GM19467 (cell line): ENCODE results near the gene ITGB1BP1.

ENCODE experiments used
- ATAC-seq: cut with Tn5 transposase; IDR thresholded peaks from one replicate; pipeline ENCODE4 v1.9.1; 2021; ENCODE audit warnings: mild to moderate bottlenecking, moderate library complexity; ENCODE audit not compliant: unreplicated experiment

The ITGB1BP1 gene, protein sequence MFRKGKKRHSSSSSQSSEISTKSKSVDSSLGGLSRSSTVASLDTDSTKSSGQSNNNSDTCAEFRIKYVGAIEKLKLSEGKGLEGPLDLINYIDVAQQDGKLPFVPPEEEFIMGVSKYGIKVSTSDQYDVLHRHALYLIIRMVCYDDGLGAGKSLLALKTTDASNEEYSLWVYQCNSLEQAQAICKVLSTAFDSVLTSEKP

DNA sequence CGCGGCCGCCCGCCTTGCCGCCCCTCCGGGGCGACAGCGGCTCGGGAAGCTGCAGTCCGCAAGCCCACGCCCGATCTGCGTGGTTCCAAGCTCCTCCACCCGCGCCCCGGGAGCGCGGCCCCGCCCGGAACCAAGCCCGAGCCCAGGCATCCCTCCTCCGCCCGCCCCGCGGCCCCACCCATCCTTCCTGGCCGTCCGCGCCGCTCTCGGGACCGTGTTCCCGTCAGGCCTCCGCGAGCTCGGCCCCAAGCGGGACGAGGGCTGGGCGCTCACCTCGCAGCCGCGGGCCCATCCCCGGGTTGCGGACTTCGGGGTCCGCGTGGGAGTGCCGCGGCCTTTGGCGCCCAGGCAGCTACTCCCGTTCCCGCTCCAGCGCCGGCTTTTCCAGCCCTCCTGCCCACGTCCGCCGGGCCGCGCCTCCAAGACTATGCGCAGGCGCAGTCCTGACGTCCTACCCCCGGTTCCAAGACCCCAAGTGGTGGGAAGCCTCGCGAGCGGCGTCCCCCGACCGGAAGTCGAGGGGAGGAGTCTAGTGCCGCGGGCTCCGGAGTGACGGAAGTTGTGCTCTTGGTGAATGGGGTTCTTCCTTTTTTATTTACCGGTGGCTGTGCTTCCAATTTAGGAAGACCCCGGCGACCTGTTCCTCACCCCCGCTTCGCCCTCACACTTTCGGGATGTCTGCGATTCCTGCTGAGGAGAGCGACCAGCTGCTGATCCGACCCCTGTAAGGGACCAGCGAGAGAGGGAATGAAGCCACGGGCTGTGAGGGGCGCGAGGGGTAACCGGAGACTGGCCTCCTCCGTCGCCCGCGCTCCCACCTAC lies at the start of gene ITGB1BP1, which contains the start of gene CPSF3:
Gene ITGB1BP1 (minus strand): TSS at position 429 of the 822 bp plus-strand sequence. CDS start 4,831 bp downstream, outside the sequence.
Gene CPSF3 (plus strand): TSS at position 555 of the 822 bp plus-strand sequence. CDS start 120 bp downstream, at position 675.
- ATAC-seq: peak; percentile 77

DNA sequence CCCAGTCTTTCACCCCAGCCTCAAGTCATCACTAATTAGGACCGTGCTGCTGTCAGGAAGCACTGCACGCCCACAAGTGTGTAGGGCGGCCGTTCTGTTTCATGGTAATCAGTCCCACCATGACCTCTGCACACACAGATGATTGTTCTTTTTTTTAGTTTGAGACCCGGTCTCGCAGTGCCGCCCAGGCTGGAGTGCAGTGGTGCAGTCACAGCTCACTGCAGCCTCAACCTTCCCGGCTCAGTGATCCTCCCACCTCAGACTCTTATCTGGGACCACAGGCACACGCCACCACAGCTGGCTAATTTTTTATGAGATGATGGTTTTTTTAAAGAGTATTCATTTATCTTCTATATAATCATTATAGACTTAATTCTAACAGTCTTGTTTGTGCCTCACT lies 49.2 kb upstream of the ITGB1BP1 start:
- no peak for ATAC-seq

DNA sequence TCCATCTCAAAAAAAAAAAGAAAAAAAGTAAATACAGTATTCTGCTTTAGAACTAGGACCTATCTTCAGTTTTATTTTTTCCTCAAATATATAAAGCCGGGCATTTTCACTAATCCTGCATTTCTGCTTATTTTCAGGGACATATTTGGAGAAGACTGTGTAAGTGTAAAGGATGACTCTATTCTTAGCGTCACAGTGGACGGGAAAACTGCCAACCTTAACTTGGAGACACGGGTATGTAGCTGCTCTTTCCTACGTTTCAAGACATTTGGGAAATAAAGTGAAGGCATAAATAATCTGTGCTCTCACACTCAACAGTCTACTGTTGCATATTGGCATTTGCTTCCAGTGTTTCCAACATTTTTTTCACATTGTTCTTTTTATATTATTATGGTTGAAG lies 47.9 kb upstream of the ITGB1BP1 start:
- no peak for ATAC-seq

DNA sequence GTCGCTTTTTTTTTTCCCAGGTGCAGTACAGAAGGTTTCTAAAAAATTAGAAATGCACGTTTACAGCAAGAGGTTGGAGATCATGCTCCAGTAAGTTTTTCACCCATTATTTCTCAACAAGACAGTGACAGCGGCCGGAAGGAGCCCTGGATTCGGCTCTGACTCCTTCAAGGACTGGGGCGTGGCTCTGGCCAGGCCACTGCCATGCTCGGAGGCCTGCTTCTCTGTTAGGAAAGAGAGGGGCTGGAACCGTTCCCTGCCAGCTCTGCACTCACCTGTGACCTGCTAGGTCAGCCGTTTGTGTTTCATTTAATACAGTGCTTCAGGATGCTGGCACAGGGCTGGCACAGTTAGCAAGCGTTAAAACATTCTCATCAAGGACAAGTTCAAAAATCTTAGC lies 44.4 kb upstream of the ITGB1BP1 start:
- no peak for ATAC-seq

DNA sequence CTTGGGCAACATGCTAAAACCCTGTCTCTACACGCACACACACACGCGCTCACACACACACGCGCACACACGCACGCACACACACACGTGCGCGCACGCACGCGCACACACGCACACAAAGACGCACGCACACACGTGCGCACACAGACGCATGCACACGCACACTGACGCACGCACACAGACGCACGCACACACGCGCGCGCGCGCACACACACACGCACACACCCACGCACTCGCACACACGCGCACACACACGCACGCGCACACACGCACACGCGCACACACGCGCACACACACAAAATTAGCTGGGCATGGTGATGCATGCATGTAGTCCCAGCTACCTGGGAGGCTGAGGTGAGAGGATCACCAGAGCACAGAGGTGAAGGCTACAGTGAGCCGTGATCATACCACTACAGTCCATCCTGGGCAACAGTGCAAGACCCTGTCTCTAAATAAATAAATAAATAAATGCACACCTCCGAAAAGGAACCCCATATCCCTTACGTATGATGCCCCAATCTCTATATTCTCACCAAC lies 42.9 kb upstream of the ITGB1BP1 start:
- no peak for ATAC-seq

DNA sequence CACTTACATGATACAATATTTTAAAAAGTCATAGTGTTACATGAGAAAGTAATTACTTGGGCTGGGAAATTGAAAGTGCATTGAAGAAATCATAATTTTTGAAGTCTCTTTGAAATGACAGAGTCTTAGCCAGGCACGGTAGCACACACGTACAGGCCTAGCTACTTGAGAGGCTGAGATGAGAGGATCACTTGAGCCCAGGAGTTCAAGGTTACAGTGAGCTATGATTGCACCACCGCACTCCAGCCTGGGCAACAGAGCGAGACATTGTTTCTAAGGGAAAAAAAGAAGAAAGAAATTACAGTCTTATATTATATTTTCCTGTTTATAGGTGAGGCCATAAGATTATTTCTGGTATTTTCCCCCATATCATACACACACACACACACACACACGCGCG lies 41.8 kb upstream of the ITGB1BP1 start:
- no peak for ATAC-seq

DNA sequence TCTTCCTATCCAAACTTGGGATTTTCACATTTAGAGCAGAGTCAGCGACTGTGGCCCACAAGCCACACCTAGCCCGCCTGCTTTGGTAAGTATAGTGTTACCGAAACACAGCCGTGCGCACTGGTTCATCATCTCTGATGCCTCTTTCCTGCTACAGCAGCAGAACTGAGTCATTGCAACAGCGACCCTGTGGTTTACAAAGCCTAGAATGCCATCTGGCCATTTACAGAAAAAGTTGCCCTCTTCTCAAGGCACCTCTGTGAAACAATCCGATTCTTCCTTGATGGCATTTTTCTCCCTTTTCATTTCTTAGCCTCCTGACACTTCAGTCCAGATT lies 40.3 kb upstream of the ITGB1BP1 start:
- no peak for ATAC-seq

DNA sequence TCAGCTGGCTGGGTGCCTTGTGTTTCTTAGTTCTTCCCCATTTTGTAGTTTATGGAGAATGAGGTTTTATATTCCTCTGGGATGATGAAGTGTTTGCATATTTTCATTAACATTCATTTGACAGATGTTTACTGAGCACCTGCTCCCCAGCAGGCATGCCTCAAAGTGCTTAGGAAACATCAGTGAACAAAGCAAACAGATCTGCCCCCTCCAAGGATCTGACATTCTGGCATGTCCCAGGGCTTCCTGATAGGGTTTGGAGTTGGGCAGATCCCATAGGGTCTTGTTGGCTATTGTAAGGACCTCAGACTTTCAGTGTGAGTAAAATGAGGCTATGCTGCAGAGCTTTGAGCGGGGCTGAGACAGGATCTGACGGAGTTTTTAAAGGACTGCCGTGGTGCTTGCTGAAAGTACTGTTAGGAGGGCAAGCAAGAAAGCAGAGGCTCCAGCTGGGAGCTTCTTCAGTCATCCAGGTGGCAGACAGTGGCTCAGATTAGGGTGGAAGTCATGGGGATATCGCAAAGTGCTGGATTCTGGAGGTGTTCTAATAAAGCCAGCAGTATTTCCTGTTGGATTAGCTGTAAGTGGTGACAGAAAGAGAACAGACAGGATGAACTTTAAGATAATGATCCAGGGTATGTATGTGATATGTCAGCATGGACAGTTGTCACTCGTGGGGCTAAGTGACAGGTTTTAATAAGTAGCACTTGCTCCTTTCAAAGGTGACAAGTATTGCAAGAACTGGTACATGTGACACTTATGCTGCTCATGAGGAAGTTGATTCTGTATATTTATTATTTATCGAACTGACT lies 39.8 kb upstream of the ITGB1BP1 start:
- ATAC-seq: no peak

DNA sequence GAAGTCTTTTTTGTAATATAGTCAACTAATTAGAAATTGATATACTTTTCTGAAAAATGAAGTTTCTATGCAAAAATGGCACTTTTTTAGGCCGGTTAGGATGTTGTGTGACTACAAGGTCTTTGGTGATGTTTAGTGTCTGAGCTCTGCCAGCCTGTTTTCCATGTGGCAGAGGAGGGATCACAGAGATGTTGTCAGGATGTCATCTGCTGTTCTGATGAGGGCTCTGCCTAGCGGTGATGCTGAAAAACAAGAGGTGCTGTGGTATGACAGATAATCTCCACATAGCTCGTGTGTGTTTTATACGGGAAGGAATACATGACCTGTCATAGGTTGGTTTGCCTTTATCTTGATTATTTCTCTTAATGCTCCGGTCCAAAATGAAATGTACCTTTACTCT lies 39.0 kb upstream of the ITGB1BP1 start:
- ATAC-seq: no peak

DNA sequence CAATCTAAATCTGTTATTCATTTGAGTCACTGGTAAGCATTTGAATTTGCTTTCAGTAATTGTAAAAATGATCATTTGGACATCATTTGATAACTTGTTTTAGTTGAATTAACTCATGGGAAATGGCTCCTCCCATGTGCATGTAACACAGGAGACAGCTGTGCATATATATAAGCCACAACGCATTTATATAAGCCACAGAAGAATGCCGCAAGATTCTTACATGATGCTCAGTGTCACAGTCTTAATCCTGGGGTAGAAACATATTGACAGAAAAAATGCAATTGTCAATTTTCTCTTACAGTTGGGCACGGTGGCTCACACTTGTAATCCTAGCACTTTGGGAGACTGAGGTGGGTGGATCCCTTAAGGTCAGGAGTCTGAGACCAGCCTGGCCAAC lies 37.8 kb upstream of the ITGB1BP1 start:
- ATAC-seq: no peak

DNA sequence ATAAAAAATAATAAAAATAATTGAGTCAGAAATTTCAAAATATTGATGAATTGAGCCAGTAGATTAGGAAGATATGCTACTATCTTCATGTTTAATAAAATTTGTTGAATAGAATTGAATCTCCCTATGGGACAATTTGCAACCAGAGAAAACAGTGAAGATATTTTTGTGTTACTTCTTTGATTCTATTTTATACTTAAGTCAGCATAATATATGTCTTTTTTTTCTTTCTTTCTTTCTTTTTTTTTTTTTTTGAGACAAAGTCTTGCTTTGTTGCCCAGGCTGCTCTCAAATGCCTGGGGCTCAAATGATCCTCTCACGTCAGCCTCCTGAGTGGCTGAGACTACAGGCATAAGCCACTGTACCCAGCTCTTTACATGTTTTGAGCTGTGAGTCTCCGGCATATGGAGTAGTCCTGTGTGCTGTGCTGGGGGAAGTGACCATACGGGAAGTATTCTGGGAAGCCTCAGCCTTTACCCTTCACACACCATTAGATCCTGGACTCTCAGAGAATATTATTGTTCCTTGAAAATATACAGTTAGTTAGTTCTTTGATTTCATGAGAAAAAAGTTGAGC lies 37.2 kb upstream of the ITGB1BP1 start:
- ATAC-seq: no peak

DNA sequence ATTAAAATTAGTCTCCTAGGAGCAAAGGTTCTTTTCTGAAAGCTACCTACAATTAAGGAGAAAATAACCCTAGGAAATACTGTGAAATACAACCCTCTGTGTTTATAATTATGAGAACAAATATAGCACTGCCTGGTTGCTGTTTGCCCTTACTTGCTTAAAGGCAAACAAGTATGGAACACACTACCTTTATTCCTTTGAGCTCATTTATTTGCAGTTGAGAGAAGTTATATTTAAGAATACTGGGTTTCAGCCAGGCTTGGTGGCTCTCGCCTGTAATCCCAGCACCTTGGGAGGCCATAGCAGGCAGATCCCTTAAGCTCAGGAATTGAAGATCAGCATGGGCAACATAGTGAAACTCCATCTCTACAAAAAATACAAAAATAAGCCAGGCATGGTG lies 27.9 kb upstream of the ITGB1BP1 start:
- ATAC-seq: no peak

DNA sequence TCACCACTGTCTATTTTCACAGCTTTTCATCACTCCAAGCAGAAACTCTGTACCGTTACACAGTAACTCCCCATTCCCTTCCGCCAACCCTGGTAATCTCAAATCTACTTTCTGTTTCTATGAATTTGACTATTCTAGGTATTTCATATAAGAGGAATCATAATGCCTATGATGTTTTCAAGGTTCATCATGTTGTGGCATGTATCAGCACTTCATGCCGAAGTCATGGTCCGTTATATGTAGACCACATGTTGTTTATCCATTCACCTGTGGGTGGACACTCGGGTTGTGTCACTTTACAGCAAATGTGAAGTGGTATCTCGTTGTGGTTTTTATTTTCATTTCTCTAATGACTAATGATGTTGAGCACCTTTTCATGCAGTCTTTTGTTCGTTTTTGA lies 21.8 kb upstream of the ITGB1BP1 start:
- ATAC-seq: no peak

DNA sequence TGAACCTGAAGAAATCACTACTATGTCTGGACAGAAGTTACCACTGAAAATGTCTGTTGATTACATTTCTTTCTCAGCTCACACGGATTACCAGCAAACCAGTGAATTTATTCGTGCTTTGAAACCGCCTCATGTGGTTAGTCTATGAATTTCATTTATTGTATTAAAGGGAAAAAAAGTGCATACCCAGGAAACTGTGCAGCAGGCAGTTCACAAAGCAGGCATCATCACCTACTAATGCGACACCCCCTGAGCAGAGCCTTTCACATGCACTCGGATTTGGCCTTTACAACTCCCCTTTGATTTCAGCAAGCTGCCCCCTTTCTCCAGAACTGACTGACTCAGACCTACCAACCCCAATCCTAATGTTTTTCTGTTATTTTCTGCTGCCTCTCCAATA lies 20.2 kb upstream of the ITGB1BP1 start:
- no peak for ATAC-seq

DNA sequence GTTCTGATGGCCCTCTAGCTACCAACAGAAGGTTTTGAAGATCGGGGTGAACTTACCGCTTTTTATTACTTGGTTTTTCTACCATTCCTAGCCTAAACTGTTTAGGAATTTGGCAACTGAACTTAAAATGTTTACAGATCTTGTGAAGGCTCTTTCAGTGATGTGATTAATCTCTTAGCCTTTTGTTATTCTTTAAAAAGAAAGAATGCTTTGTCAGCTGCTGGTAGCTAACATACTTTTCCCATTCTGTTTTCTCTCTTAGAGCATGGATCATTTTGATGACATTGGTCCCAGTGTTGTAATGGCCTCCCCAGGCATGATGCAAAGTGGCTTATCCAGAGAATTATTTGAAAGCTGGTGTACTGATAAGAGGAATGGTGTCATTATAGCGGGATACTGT lies 18.2 kb upstream of the ITGB1BP1 start:
- ATAC-seq: no peak

DNA sequence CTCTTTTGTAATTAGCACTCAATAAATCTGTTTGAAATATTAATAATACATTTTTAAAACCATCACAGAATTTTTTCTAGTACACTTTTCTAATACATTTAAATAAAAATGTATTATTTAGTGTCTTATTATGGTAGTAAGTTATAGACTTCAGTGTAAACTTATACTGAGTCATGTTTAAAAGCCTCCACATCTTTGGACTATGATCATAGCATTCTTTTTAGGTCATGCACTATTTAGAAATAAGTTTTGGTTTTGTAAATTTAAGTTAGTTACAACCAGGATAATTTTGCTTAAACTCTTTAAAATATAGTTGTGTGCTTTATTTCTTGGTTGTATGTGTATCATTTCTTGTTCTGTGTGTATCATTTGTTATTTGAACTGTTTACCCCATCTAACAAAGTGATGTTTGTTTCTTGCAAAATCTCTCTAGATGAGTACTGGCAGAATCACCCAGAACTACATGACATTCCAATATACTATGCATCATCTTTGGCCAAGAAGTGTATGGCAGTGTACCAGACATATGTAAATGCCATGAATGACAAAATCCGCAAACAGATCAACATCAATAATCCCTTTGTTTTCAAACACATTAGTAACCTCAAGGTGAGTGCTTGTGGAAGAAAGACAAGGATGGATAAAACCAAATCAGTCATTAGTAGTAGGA lies 16.9 kb upstream of the ITGB1BP1 start:
- no peak for ATAC-seq

DNA sequence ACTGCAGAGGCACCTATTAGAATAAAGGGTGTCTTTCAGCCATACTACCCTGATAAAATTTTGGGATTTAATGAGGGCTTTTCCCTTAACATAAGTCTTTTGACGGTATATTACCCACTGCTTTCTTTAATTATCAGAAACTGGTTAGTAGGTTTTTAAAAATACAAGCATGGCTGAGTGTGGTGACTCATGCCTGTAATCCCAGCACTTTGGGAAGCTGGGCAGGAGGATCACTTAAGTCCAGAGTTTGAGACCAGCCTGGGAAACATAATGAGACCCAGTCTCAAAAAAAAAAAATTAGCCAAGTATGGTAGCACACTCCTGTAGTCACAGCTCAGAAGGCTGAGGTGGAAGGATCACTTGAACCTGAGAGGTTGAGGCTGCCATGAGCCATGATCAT lies 16.2 kb upstream of the ITGB1BP1 start:
- ATAC-seq: no peak

DNA sequence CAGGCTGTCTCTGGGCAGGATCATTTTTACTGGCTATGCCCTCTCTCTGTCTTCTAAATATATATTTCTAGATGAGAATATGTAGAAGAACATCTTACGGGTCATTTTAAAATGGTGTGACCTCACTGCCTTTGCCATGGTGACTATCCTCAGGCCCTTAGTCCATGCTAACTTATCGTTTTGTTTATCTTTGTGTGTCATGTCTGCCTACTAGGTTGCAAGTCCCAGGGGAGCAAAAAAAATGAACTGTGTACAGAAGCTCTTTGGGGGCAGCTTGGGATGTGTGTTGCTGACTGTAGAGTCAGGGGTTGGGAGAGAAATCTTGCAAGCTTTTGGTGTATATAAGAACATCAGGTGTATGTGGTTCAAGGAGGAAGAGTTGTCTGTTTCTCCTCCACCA lies 11.2 kb upstream of the ITGB1BP1 start:
- no peak for ATAC-seq

DNA sequence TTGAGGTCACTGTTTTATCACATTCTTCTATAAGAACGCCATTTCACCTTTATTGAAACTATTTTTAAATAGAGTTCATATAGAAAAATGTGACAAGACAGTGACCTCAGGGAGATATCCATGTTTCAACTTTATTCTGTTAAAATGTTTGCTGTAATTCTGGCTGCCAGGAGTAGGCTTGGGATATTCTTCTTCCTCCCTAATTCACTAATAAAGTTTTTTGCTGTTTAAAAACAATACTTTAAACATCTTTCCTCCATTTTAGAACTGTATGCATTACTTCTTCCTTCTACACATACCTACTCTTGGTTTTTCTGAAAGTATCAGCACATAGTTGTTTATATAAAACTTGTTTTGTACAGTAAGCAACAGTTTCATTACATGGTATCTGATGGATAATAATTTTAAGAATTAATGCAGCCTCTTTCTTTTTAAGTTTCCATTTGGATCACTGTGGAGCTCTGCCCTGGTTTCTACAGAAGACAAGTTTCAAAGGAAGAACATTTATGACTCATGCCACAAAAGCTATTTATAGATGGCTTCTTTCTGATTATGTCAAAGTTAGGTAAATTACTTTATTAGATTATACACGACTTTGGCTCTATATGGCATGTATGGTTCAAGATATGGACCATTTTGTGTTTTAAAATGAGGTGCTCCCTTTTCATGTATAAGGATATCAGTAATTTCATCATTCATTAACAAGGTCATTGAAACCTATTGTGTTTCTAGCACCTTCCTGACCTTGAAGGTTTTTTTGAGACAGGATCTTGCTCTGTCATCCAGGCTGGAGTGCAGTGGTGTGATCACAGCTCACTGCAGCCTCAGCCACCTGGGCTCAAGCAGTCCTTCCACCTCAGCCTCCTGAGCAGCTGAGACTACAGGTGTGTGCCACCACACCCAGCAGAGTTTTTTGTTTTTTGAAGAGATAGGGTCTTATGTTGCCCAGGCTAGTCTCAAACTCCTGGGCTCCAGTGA lies 7.3 kb upstream of the ITGB1BP1 start:
- no peak for ATAC-seq
